Epithelial cell of proximal tubule (primary cell): ENCODE results near the gene FXYD7. TPM values are rescaled to one million over a fixed set of nuclear protein-coding genes. Genes with fewer than 3 reads are reported as not detected.

Experiments used
- DNase-seq: peaks from one replicate; pipeline ENCODE4 v3.0.0-alpha.2; 2011; ENCODE audit warnings: low read depth
- H3K4me3 ChIP-seq: 2 replicates; pipeline ENCODE4 v1.5.1; 2011; ENCODE audit warnings: low read depth, mild to moderate bottlenecking, low read length
- CTCF ChIP-seq: conservative IDR thresholded peaks from 2 replicates; pipeline ENCODE4 v1.5.1; 2012; ENCODE audit warnings: low read depth, mild to moderate bottlenecking, low read length
- total RNA-seq: library from RNA; depleted of rRNA; stranded (reverse); fragments of >200 nt; gene quantifications from 2 replicates; pipeline ENCODE4 v1.2.3, GENCODE V29; 2015

Gene FXYD7
- total RNA-seq, 1 donor from 2014 or later: not detected

GRCh38 chr19:35110974-35111373, 32.1 kb upstream of the FXYD7 start:
- DNase-seq: no peak
- no peak overlapping the region for H3K4me3 ChIP-seq
- no peak for TF ChIP-seq CTCF

- H3K4me3 ChIP-seq: no peak overlapping the region
- DNase-seq: no peak
- TF ChIP-seq CTCF: no peak
These were observed 29.9 kb upstream of the FXYD7 start for GRCh38 chr19:35112995-35113688.

- H3K4me3 ChIP-seq: no peak overlapping the region
- no peak for DNase-seq
These were observed 28.5 kb upstream of the FXYD7 start for GRCh38 chr19:35114353-35115176.

GRCh38 chr19:35115177-35115951, 27.7 kb upstream of the FXYD7 start, which contains the start of gene FXYD3:
Gene FXYD3, plus strand, starts transcription at chr19:35115823. Its CDS starts 3,554 bp downstream, at chr19:35119377.
- no peak for DNase-seq
- TF ChIP-seq CTCF: no peak
- no peak within 1 kb of the TSS for H3K4me3 ChIP-seq

More at GRCh38 chr19:35114353-35115176, 28.5 kb upstream of the FXYD7 start:
- peak; percentile 97 for TF ChIP-seq CTCF

GRCh38 chr19:35116072-35116801, 26.8 kb upstream of the FXYD7 start:
- TF ChIP-seq CTCF: no peak
- DNase-seq: no peak
- no peak overlapping the region for H3K4me3 ChIP-seq

GRCh38 chr19:35117116-35117515, 25.9 kb upstream of the FXYD7 start:
- no peak for TF ChIP-seq CTCF
- H3K4me3 ChIP-seq: no peak overlapping the region
- DNase-seq: no peak
